CD4-positive, alpha-beta T cell treated with Interleukin-6 for 4 hours (primary cell): ENCODE results near the gene TSR2.

Experiments
- DNase-seq: peaks from one replicate; pipeline ENCODE4 v3.0.0-alpha.2; 2020; ENCODE audit warnings: mixed read lengths

The TSR2 gene

DNA sequence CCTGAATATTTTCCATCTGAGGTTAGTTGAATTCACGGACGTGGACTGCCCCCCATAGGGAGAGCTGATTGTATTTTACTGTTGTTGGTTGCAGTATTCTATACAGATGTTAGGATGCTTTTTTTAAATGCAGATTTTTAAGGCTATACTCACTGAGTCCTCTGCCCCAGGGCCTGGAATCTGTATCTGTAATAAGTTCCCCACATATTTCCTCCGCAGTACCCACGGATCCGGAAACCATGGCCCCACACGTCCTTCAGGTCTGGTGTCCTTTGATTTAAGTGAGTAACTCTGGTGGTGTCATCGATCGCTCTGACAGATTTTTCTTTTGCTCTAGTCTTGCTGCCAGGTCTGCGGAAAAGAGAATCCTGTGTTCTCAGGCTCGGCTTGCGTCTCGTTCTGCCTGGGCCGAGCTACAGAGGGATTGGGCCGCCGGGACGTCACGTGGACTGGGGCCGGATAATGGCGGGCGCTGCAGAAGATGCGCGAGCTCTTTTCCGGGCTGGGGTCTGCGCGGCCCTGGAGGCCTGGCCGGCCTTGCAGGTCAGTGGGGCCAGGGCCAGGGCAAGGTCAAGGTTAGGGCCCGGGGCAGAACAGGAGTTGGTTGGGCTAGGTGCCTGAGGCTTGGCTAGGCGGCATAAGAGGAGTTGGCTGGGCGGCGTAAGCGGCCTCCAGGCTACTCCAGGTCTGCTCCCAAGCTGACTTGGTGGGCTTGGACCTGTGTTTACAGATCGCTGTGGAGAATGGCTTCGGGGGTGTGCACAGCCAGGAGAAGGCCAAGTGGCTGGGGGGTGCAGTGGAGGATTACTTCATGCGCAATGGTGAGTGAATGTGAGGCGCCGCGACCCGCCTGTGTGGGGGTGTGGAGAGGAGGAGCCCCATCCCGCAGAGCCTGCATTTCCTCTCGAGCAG, at the start of gene TSR2:
TSS of gene TSR2 (plus strand) at position 445 of the 912 bp plus-strand sequence. CDS start at position 463, 18 bp downstream.
- peak; percentile 77 for DNase-seq

GRCh38 chrX:54397113-54397512, 43.1 kb upstream of the TSR2 start:
- no peak for DNase-seq

GRCh38 chrX:54407266-54407665, 32.9 kb upstream of the TSR2 start:
- DNase-seq = no peak

DNA sequence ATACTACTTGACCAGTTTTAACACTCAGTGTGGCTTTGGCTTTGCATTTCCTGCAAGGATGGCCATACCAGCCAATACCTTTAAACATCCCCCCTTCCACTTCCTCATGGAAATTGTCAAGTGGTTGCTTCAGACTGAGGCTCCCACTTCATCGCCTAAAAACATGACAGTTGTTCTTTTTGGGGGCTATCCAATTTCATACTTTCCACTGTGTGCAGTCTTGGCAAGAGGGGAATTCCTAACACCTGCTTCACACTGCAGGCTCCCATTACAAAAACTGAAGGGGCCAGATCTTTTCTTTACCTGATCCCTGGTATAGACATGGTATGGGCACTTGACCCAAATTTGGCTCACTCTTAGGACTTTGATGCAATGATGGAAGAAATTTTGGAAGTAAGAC, 28.5 kb upstream of the TSR2 start:
- no peak for DNase-seq

DNA sequence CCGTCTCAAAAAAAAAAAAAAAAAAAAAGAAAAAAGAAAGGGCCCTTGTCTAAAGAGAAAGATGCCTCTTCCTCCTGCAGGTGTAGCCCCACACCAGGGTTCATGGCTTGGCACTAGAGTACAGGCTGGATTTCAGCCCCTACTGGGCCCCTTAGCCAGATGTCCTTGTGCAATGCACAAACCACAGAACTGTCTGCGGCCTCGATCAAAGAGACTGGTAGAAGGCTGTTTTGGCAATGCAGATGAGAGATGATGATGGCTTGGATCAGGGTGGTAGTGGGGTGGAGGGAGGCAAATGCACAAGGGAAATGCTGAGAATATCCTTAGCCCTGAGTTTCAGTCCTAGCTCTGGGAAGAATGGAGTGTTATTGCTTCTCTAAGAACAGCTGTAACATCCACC, 26.5 kb upstream of the TSR2 start:
- no peak for DNase-seq

DNA sequence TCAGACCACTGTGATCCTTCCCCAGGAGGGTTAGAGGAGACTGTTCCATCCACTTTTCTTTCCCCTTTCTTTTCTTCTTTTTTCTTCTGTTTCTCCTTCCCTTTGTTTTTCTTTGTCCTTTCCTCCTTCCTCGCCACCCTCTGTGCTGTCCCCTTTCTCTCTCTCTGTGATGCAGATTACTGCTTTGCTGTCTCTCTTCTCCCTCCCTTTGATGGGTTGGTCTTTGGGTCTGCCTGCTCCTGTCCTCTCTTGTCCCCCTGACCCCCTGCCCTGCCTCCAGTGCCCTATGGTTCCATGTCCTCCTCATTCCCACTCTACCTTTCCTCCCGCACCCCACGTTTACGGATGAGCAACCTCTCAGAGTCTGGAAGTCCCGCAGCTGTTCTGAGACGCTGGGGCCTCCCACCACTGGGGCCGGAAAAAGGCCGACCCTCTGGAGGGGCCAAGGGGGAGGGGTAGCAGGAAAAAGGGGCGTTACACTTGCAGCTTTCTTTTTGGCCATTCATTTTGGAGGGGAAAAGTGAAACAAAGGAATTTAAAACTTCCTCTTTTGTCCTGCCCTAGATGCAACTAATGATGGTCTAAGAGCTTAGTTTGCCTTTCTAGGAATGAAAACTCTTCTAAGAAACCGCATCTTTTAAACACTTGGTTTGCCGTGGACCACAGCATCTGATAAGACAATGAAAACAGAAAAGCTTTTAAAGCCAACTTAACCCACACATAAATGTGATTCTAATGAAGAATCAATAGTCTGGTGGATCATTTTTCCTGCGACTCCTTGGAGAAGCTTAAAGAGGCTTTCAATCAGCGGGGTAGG, 24.5 kb upstream of the TSR2 start:
- no peak for DNase-seq

- no peak for DNase-seq
Measured at GRCh38 chrX:54416965-54417364, 23.2 kb upstream of the TSR2 start.

GRCh38 chrX:54419559-54420302, 20.5 kb upstream of the TSR2 start:
- DNase-seq = no peak

GRCh38 chrX:54422168-54422567, 18.0 kb upstream of the TSR2 start:
- no peak for DNase-seq

GRCh38 chrX:54423161-54423888, 16.9 kb upstream of the TSR2 start:
- peak; percentile 15 for DNase-seq

GRCh38 chrX:54427837-54428424, 12.3 kb upstream of the TSR2 start:
- no peak for DNase-seq

- DNase-seq = no peak
Measured at GRCh38 chrX:54430519-54430918, 9.7 kb upstream of the TSR2 start.

DNA sequence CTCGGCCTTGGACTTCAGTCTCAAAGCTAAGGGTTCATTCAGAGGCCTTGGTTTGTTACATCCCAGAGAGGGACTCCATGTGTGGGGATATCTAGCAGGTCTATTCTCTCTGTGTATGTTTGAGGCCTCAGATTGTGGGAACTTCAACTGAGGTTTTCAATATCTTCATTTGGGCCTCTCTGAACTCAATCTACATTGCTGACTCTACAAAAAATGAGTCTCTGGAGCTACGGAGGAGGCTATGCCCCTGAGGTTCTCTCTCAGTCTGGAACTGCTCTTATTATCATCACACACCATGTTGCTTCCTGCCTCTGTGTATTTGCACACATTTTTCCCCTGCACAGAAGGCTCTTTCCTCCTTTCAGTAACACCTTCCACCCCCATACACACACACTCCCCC, 5.1 kb upstream of the TSR2 start:
- DNase-seq = no peak

DNA sequence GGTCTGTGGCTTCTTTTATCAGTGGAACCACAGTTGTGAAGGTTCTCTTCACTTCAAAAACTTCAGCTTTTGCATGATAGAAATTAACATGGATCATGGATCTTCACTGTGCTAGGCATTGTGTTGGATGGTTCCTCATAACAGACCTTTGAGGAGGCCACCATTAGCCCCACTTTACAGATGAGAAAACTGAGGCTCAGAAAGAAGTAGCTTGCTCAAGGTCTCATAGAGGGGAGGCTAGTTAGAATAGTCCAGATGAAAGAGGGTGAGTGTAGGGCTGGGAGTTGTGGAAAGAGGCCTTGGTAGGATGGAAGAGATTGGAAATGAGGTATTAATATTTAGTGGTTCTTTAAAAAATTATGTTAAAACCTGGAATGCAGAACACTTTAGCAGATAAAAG, 2.6 kb downstream of the TSR2 start:
- DNase-seq = no peak

GRCh38 chrX:54444752-54445151, 4.5 kb downstream of the TSR2 start:
- no peak for DNase-seq

DNA sequence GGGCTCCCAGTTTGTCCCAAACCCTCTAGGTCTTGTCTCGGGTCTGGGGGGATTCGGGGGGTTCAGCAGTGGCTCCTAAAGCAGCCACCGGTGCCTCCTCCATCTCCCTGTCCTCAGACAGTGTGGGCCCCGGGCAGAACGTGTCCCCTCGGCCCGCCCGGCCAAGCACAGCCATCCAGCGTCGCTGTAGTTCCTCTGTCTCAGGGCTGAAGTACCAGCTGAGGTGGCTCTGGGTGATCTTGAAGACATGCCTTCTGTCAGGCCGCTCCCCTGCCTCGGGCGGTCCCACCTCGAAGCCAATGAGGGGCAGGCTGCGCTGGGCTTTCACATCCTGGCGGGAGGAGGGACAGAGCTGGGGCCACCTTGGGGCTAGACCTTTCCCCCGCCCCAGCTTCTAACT, 5.9 kb downstream of the TSR2 start:
- DNase-seq = no peak

- no peak for DNase-seq
Measured at GRCh38 chrX:54447461-54447860, 7.3 kb downstream of the TSR2 start.

GRCh38 chrX:54449929-54450328, 9.7 kb downstream of the TSR2 start:
- no peak for DNase-seq

GRCh38 chrX:54452920-54453319, 12.7 kb downstream of the TSR2 start:
- DNase-seq = no peak

DNA sequence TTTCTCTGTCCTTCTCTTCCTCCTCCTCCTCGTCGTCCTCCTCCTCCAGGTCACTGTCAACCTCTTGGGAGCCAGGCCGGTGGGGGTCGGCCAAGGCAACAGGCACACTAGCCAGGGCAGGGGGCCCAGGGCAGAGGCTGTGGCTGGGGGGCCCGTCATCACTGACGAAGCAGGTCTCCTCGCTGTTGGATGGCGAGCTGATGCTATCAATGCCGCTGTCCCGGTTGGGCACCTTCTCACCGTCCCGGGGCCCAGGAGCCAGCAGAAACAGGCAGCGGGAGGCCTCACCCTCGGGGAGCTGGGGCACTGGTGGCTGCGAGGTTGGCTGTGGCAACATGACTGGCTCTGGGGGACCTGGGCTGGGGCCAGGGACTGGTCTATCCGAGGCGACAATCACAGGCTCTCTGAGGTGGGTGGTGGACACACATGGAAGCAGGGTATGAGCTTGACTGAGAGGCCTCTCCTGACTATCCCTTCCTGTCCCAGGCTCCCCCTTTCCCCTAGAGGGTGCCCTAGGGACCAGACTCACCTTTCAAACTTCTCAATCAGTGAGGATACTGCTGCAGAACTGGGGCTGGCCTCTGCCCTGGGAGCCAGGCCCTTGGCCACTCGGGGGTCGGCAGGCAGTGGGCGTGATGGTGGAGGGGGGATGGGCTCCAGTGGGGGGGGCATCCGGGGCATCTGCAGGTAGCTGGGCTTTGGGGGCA, 30.0 kb downstream of the TSR2 start:
- no peak for DNase-seq
